Thoracic aorta (tissue), 2 donors: ENCODE measurements around the gene ZRANB1. TPM values are rescaled to one million over a fixed set of nuclear protein-coding genes. Genes with fewer than 3 reads are reported as not detected.

ENCODE experiments used
- ATAC-seq: fragments of 150-250 bp; one replicate; pipeline ENCODE4 v1.8.0; 2017; ENCODE audit warnings: low read depth; ENCODE audit not compliant: insufficient number of reproducible peaks, low FRiP score
- DNase-seq: peaks from one replicate; pipeline ENCODE4 v3.0.0-alpha.2; 2020; ENCODE audit warnings: low spot score
- H3K27ac ChIP-seq, 2 donors: fragments of 200-600 bp; sonication (generic); 1 replicate in 1 of 2; 2 replicates in 1 of 2; pipeline ENCODE4 v1.5.1; 2016; ENCODE audit warnings: mild to moderate bottlenecking in 2 of 2, moderate library complexity in 2 of 2
- H3K27me3 ChIP-seq: fragments of 200-600 bp; sonication (generic); replicated peaks from 2 replicates; pipeline ENCODE4 v1.6.0; 2016; ENCODE audit warnings: mild to moderate bottlenecking; ENCODE audit not compliant: insufficient read depth
- H3K36me3 ChIP-seq: fragments of 200-600 bp; sonication (generic); one replicate; pipeline ENCODE4 v1.5.1; 2016
- H3K4me1 ChIP-seq, 2 donors: fragments of 200-600 bp; sonication (generic); 1 replicate in 1 of 2; 2 replicates in 1 of 2; pipeline versions ENCODE4 v1.5.1 to v1.6.0; 2016; ENCODE audit warnings: low read depth in 2 of 2, mild to moderate bottlenecking in 1 of 2; ENCODE audit not compliant: control insufficient read depth in 1 of 2
- H3K4me3 ChIP-seq: fragments of 200-600 bp; sonication (generic); 2 replicates; pipeline ENCODE4 v1.5.1; 2016; ENCODE audit warnings: mild to moderate bottlenecking
- H3K9me3 ChIP-seq: fragments of 200-600 bp; sonication (generic); 2 replicates; pipeline ENCODE4 v1.5.1; 2016
- CTCF ChIP-seq: fragments of 200-600 bp; sonication (generic); IDR thresholded peaks from one replicate; pipeline ENCODE4 v1.5.1; 2019; ENCODE audit warnings: antibody characterized with exemption
- total RNA-seq, 2 donors: library from RNA; depleted of rRNA; stranded (reverse); fragments of >200 nt; gene quantifications; one replicate each; pipeline versions ENCODE4 v1.1.0 to v1.2.3, GENCODE V29; 2016

The ZRANB1 gene
- total RNA-seq, 2 donors from 2014 or later, result 30.1 to 30.9 TPM

DNA sequence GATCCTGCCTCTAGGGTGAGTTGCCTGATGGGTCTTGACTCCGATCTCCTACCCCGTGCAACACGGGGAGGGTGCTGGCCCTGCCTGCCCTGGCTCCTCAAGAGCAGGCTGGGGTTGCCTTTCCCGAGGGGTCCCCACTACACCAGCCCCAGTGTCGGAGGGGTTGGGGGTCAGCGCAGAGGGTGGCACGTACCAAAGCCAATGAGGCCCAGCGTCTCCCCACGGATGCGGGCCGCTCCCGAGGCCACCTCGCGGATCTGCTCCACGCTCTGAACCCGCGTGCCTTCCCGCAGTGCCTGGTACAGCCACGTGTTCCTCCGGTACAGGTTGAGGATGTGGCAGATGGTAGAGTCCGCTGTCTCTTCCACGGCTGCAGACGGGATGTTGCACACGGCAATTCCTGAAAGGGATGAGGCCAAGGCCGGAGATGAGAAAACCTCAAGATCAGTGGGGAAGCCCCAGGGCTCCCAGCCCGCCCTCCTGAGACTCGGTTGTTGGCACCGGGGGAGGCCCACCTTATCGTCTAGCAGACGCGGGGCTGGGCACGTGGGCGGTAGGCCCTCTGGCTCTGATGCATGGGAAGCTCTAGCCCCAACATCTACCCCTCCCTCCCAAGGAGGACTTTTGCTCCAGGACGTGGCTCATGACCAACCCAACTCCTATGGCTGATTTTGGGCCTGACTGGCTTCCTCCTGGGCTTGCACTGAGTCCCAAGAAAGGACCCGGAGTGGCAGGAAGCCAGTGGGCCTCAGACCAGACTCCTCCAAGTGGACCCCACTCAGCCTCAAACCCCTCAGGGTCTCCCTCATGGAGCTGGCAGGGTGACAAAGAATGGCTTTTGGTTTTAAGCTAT, 56.1 kb downstream of the ZRANB1 start:
- no peaks in the 10 kb centered on the region for H3K27me3 ChIP-seq
- no peak for DNase-seq
- no peak overlapping the region for H3K4me3 ChIP-seq
- no peak for ATAC-seq
- peak overlapping the region; percentile 92 to 97 for H3K27ac ChIP-seq
- no peak for TF ChIP-seq CTCF
- peaks cover 40% of the 10 kb centered on the region for H3K36me3 ChIP-seq
- H3K4me1 ChIP-seq, result peaks cover 40 to 66% of the 10 kb centered on the region in 2 donors
- no peaks in the 10 kb centered on the region for H3K9me3 ChIP-seq

DNA sequence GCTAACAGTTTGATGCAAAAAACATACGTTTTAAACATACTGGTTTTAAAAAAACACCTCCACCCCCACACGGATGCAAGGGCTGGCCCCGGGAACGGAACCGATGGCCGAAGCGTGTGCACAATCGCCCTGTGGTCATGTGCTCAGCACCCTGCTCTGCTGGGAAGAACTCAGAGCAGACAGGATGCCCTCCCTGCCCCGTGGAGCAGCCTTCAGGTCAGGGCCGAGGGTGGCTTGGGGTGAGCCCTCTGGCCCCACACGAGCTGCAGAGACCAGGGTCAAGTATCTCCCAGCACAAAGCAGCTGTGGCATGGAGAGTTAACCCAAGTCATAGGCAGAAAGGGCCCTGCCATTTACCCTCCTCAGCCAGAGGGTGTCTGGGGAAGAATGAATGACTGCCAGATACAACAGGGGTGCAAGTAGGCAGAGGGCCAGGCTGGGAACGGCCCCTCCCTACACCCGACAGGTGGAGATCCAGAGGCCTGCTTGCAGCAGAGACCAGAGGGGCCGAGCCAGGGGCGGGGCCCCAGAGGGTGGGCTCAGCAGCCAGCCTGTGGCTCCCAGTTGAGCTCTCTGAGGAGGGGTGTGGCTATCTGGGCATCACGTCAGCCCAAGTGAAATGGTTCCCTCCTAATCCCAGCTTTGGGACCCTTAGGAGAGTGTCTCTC, 56.8 kb downstream of the ZRANB1 start:
- Histone ChIP-seq H3K9me3 (no peaks in the 10 kb centered on the region), H3K4me1 (peaks cover 40 to 68% of the 10 kb centered on the region in 2 donors), H3K27me3 (no peaks in the 10 kb centered on the region), H3K4me3 (no peak overlapping the region), H3K36me3 (peaks cover 34% of the 10 kb centered on the region), H3K27ac (peak overlapping the region; percentile 92 to 97)
- ATAC-seq, result no peak
- no peak for DNase-seq
- TF ChIP-seq CTCF, result no peak

DNA sequence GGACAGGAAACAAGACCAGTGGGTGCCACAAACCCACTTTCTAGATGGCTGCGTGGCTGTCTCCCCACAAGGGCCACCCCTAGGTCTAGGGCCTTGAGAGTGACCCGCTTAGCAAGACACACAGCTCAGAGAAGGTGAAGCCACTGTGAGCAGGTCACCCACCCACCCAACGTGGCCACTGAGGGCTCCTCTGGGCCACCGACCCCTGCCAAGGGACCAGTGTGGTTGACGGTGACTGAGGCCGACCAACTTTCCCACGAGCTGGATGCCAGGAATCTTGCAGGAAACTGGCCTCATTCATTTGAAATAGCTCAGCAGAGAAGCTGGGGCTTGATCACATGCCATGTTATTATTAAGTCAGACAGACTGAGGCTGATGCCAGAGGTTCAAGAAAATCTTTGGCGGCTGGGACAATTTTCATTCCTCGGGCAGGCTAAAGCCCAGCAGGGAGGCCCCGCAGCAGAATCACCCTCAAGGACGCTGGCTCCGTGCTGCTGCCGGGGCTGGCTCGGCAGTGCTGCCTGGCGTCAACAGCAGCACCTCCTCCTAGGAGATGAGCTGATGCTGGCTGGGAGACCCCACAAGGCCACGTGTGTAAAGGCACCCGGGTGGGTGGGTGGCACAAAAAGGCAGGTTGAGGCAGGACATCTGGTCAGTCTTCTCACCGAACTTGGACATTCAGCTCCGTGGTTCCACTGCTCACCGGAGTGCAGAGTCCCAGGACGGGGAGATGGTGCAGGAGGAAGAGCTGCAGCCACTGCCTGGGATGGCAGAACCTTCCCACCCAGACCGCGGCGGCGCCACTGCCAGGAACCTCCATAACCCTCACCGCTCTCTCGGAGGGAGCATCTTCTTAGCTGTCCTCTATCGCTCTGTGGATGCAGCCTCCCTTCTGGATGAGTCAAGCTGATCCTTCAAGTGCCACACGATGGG, 57.8 kb downstream of the ZRANB1 start:
- Histone ChIP-seq H3K4me1 (peaks cover 40 to 67% of the 10 kb centered on the region in 2 donors), H3K27ac (peak overlapping the region; percentile 92 to 97), H3K4me3 (peak overlapping the region; percentile 60), H3K36me3 (peaks cover 25% of the 10 kb centered on the region), H3K9me3 (no peaks in the 10 kb centered on the region), H3K27me3 (no peaks in the 10 kb centered on the region)
- peak; percentile 84 for ATAC-seq
- peak; percentile 69 for DNase-seq
- no peak for TF ChIP-seq CTCF

- H3K4me1 ChIP-seq, result peaks cover 40 to 59% of the 10 kb centered on the region in 2 donors
- H3K9me3 ChIP-seq, result no peaks in the 10 kb centered on the region
- peak overlapping the region; percentile 60 for H3K4me3 ChIP-seq
- H3K27ac ChIP-seq, result peak overlapping the region; percentile 68 to 92
- ATAC-seq (no peak), DNase-seq (no peak)
- no peak for TF ChIP-seq CTCF
- peaks cover 25% of the 10 kb centered on the region for H3K36me3 ChIP-seq
- no peaks in the 10 kb centered on the region for H3K27me3 ChIP-seq
These were observed 58.7 kb downstream of the ZRANB1 start for GRCh38 chr10:125000366-125001312.
